HepG2 (cell line): ENCODE data around the gene MMS19. TPM values are rescaled to one million over a fixed set of nuclear protein-coding genes. Genes with fewer than 3 reads are reported as not detected.

Experiments
- BORCS8-MEF2B ChIP-seq: sonication (generic); formaldehyde crosslinking; IDR thresholded peaks from 2 replicates; pipeline ENCODE4 v1.8.0; 2022; ENCODE audit warnings: mild to moderate bottlenecking, missing genetic modification reagents
- CTCF ChIP-seq: sonication (generic); formaldehyde crosslinking; IDR thresholded peaks from 2 replicates; pipeline ENCODE4 v1.5.0; 2020; ENCODE audit warnings: mild to moderate bottlenecking, missing genetic modification reagents, moderate library complexity
- FOSL2 ChIP-seq: sonication (generic); formaldehyde crosslinking; IDR thresholded peaks from 2 replicates; pipeline ENCODE4 v1.4.0; 2020; ENCODE audit warnings: missing genetic modification reagents
- HNRNPLL ChIP-seq: fragments of 200-400 bp; formaldehyde crosslinking; IDR thresholded peaks from 2 replicates; pipeline ENCODE4 v1.6.1; 2017; ENCODE audit warnings: mild to moderate bottlenecking, low read depth, low read length; ENCODE audit not compliant: poor library complexity, severe bottlenecking
- KMT2A ChIP-seq: sonication (generic); formaldehyde crosslinking; IDR thresholded peaks from 2 replicates; pipeline ENCODE4 v1.4.0; 2020; ENCODE audit warnings: missing genetic modification reagents
- MED1 ChIP-seq: sonication (generic); formaldehyde crosslinking; IDR thresholded peaks from 2 replicates; pipeline ENCODE4 v1.4.0; 2020; ENCODE audit warnings: missing genetic modification reagents
- MEIS2 ChIP-seq: sonication (generic); formaldehyde crosslinking; IDR thresholded peaks from 2 replicates; pipeline ENCODE4 v1.9.0; 2021; ENCODE audit warnings: mild to moderate bottlenecking, missing genetic modification reagents
- MYPOP ChIP-seq: sonication (generic); formaldehyde crosslinking; IDR thresholded peaks from 2 replicates; pipeline ENCODE4 v1.8.1; 2023; ENCODE audit warnings: mild to moderate bottlenecking, moderate library complexity, missing genetic modification reagents
- NFKBIZ ChIP-seq: IDR thresholded peaks from 2 replicates; pipeline ENCODE4 v1.6.1; 2018; ENCODE audit warnings: missing genetic modification reagents, missing compliant biosample characterization
- RBM22 ChIP-seq: fragments of 200-400 bp; formaldehyde crosslinking; optimal IDR thresholded peaks from 2 replicates; pipeline ENCODE3; 2017; ENCODE audit warnings: mild to moderate bottlenecking, low read length, moderate library complexity
- SP4 ChIP-seq: sonication (generic); formaldehyde crosslinking; IDR thresholded peaks from 2 replicates; pipeline ENCODE4 v1.8.1; 2023; ENCODE audit warnings: mild to moderate bottlenecking, missing genetic modification reagents
- THAP11 ChIP-seq: IDR thresholded peaks from 2 replicates; pipeline ENCODE4 v1.6.1; 2016; ENCODE audit warnings: missing biosample characterization, missing genetic modification reagents
- XRCC5 ChIP-seq: fragments of 200-400 bp; formaldehyde crosslinking; optimal IDR thresholded peaks from 2 replicates; pipeline ENCODE3; 2017; ENCODE audit warnings: mild to moderate bottlenecking, low read length
- ZBED4 ChIP-seq: sonication (generic); formaldehyde crosslinking; IDR thresholded peaks from 2 replicates; pipeline ENCODE4 v1.4.0; 2020; ENCODE audit warnings: missing genetic modification reagents, borderline replicate concordance
- ZBTB26 ChIP-seq: IDR thresholded peaks from 2 replicates; pipeline ENCODE4 v1.6.1; 2016; ENCODE audit warnings: missing compliant biosample characterization, missing genetic modification reagents, borderline replicate concordance
- ZFP36L1 ChIP-seq: sonication (generic); formaldehyde crosslinking; IDR thresholded peaks from 2 replicates; pipeline ENCODE4 v1.8.0; 2022; ENCODE audit warnings: mild to moderate bottlenecking, missing genetic modification reagents, moderate library complexity
- ZNF484 ChIP-seq: sonication (generic); formaldehyde crosslinking; IDR thresholded peaks from 2 replicates; pipeline ENCODE4 v1.5.1; 2020; ENCODE audit warnings: mild to moderate bottlenecking, low read depth, missing genetic modification reagents, borderline replicate concordance
- ZNF543 ChIP-seq: sonication (generic); formaldehyde crosslinking; IDR thresholded peaks from 2 replicates; pipeline ENCODE4 v1.4.0; 2020; ENCODE audit warnings: mild to moderate bottlenecking, missing genetic modification reagents
- ZNF792 ChIP-seq: IDR thresholded peaks from 2 replicates; pipeline ENCODE4 v1.6.1; 2016
- polyA plus RNA-seq, 8 experiments: library from polyadenylated mRNA; depleted of rRNA in 3 of 8; stranded (reverse) in 7 of 8; unstranded in 1 of 8; fragments of >200 nt; fragmentation: Illumina TruSeq in 4 of 8; extraction: Trizol in 4 of 8; gene quantifications; 2 replicates each; pipeline versions ENCODE4 v1.2.1 to v1.2.3, GENCODE V29; 2011 to 2016; ENCODE audit warnings: low read depth in 4 of 8, missing spikeins in 1 of 8, mixed read lengths in 1 of 8; ENCODE audit not compliant: insufficient read depth in 1 of 8
- total RNA-seq, 5 experiments: library from RNA; depleted of rRNA; stranded (reverse); fragments of >200 nt; fragmentation: Illumina TruSeq; extraction: Trizol; gene quantifications; 2 replicates each; pipeline ENCODE4 v1.2.3, GENCODE V29; 2016; ENCODE audit warnings: low read depth in 1 of 5

The MMS19 gene
- total and polyA plus RNA-seq, 2 of the 13 experiments (the other 11 are each of a cell fraction or from before 2014, with no cell fraction given) = 76.4 to 107 TPM

GRCh38 chr10:97425964-97426775, 72.1 kb downstream of the MMS19 start, which contains the start of gene PGAM1 (continued):
- TF ChIP-seq HNRNPLL (peak; percentile 90), SP4 (peak; percentile 50; the same call in 1 of the 2 replicates), ZNF792 (CRISPR knock-in tag) (peak; percentile 69; the same call in 1 of the 2 replicates), ZNF484 (CRISPR knock-in tag) (no peak), KMT2A (peak; percentile 31), CTCF (CRISPR knock-in tag) (peak; percentile 96), RBM22 (no peak), MED1 (CRISPR knock-in tag) (peak; percentile 75), FOSL2 (CRISPR knock-in tag) (peak; percentile 7; the same call in 1 of the 2 replicates), ZBED4 (CRISPR knock-in tag) (no peak), MYPOP (CRISPR knock-in tag) (peak; percentile 71; the same call in 1 of the 2 replicates), BORCS8-MEF2B (0 out of 2 replicates have a peak, but pooled peaks have one; percentile 50), XRCC5 (peak; percentile 61), THAP11 (peak; percentile 89), NFKBIZ (CRISPR knock-in tag) (peak; percentile 37; the same call in 1 of the 2 replicates), MEIS2 (CRISPR knock-in tag) (peak; percentile 32; the same call in 1 of the 2 replicates), ZFP36L1 (CRISPR knock-in tag) (0 out of 2 replicates have a peak, but pooled peaks have one; percentile 60), ZNF543 (CRISPR knock-in tag) (no peak), ZBTB26 (CRISPR knock-in tag) (peak; percentile 56; the same call in 1 of the 2 replicates)
